Neural cell (in vitro differentiated cells): ENCODE results near the gene CHCHD1. TPM values are rescaled to one million over a fixed set of nuclear protein-coding genes. Genes with fewer than 3 reads are reported as not detected.

ENCODE experiments used
- H2AFZ ChIP-seq: fragments of 200-600, 300-800 bp; sonication (generic), shearing (Covaris generic); 2 replicates; pipeline ENCODE4 v1.6.0; 2014; ENCODE audit warnings: low read depth, mild to moderate bottlenecking, antibody characterized with exemption, low read length, moderate library complexity
- H3F3A ChIP-seq: fragments of 200-600 bp; shearing (Covaris generic); 2 replicates; pipeline ENCODE4 v1.6.1; 2016; ENCODE audit warnings: mild to moderate bottlenecking, moderate library complexity, mixed read lengths, antibody characterized with exemption, low read length; ENCODE audit not compliant: insufficient read depth, poor library complexity, severe bottlenecking
- H3K27ac ChIP-seq: fragments of 200-600, 300-800 bp; sonication (generic), shearing (Covaris generic); 2 replicates; pipeline ENCODE4 v1.5.1; 2014; ENCODE audit warnings: mild to moderate bottlenecking, low read length, moderate library complexity
- H3K27me3 ChIP-seq: fragments of 300-800, 200-600 bp; sonication (generic), shearing (Covaris generic); 2 replicates; pipeline ENCODE4 v1.6.0; 2014; ENCODE audit warnings: mild to moderate bottlenecking, low read depth, low read length, moderate library complexity; ENCODE audit not compliant: insufficient read depth
- H3K36me3 ChIP-seq: fragments of 300-800, 200-600 bp; sonication (generic), shearing (Covaris generic); 2 replicates; pipeline ENCODE4 v1.5.1; 2014; ENCODE audit warnings: mild to moderate bottlenecking, antibody characterized with exemption, low read length, moderate library complexity; ENCODE audit not compliant: insufficient read depth
- H3K4me2 ChIP-seq: fragments of 300-800, 200-600 bp; sonication (generic), shearing (Covaris generic); 2 replicates; pipeline ENCODE4 v1.6.0; 2014; ENCODE audit warnings: mild to moderate bottlenecking, low read length
- H3K4me3 ChIP-seq: fragments of 300-800, 200-600 bp; sonication (generic), shearing (Covaris generic); 2 replicates; pipeline ENCODE4 v1.5.1; 2014; ENCODE audit warnings: mild to moderate bottlenecking, low read length, moderate library complexity
- H3K79me2 ChIP-seq: fragments of 200-600 bp; shearing (Covaris generic); replicated peaks from 2 replicates; pipeline ENCODE4 v1.6.0; 2014; ENCODE audit warnings: mild to moderate bottlenecking, low read length, moderate library complexity; ENCODE audit not compliant: insufficient read depth
- H3K9ac ChIP-seq: fragments of 300-800, 200-600 bp; sonication (generic), shearing (Covaris generic); 2 replicates; pipeline ENCODE4 v1.6.1; 2016; ENCODE audit warnings: mild to moderate bottlenecking, low read length, mixed read lengths
- H3K9me2 ChIP-seq: fragments of 200-600 bp; shearing (Covaris generic); 2 replicates; pipeline ENCODE4 v1.6.1; 2016; ENCODE audit warnings: mild to moderate bottlenecking, low read length, mixed read lengths; ENCODE audit not compliant: insufficient read depth
- H3K9me3 ChIP-seq: fragments of 200-600, 300-800 bp; sonication (generic), shearing (Covaris generic); 2 replicates; pipeline ENCODE4 v1.6.1; 2016; ENCODE audit warnings: mild to moderate bottlenecking, mixed run types, low read length, moderate library complexity, mixed read lengths
- H4K20me1 ChIP-seq: fragments of 200-600 bp; shearing (Covaris generic); 2 replicates; pipeline ENCODE4 v1.6.1; 2016; ENCODE audit warnings: mild to moderate bottlenecking, mixed run types; ENCODE audit not compliant: insufficient read depth
- CTCF ChIP-seq: fragments of 450-650 bp; IDR thresholded peaks from 2 replicates; pipeline ENCODE4 v1.5.1; 2014; ENCODE audit warnings: antibody characterized with exemption, mild to moderate bottlenecking, moderate library complexity; ENCODE audit not compliant: poor library complexity, severe bottlenecking
- EP300 ChIP-seq: fragments of 450-650 bp; conservative IDR thresholded peaks from 2 replicates; pipeline ENCODE4 v1.6.1; 2014; ENCODE audit warnings: antibody characterized with exemption, mild to moderate bottlenecking, moderate library complexity; ENCODE audit not compliant: poor library complexity, severe bottlenecking
- EZH2 ChIP-seq: fragments of 200-600, 300-800 bp; shearing (Covaris generic), sonication (generic); IDR thresholded peaks from 2 replicates; pipeline ENCODE4 v1.6.1; 2014; ENCODE audit warnings: antibody characterized with exemption, low read length, borderline replicate concordance, mild to moderate bottlenecking; ENCODE audit not compliant: insufficient read depth, poor library complexity, severe bottlenecking
- MXI1 ChIP-seq: fragments of 450-650 bp; conservative IDR thresholded peaks from 2 replicates; pipeline ENCODE4 v1.6.1; 2014; ENCODE audit warnings: antibody characterized with exemption, mild to moderate bottlenecking; ENCODE audit not compliant: poor library complexity, severe bottlenecking
- POLR2AphosphoS5 ChIP-seq: IDR thresholded peaks from 2 replicates; pipeline ENCODE4 v1.6.1; 2012
- RAD21 ChIP-seq: fragments of 450-650 bp; conservative IDR thresholded peaks from 2 replicates; pipeline ENCODE4 v1.6.1; 2014; ENCODE audit warnings: antibody characterized with exemption, mild to moderate bottlenecking, moderate library complexity
- REST ChIP-seq: IDR thresholded peaks from 2 replicates; pipeline ENCODE4 v1.6.1; 2012; ENCODE audit warnings: borderline replicate concordance
- SMC3 ChIP-seq: fragments of 450-650 bp; conservative IDR thresholded peaks from 2 replicates; pipeline ENCODE4 v1.6.1; 2014; ENCODE audit warnings: antibody characterized with exemption, mild to moderate bottlenecking, moderate library complexity; ENCODE audit not compliant: poor library complexity
- TAF1 ChIP-seq: IDR thresholded peaks from 2 replicates; pipeline ENCODE4 v1.6.1; 2012; ENCODE audit warnings: low read depth
- polyA plus RNA-seq: library from polyadenylated mRNA; depleted of rRNA; stranded (reverse); fragments of >200 nt; gene quantifications from 2 replicates; pipeline ENCODE4 v1.2.3, GENCODE V29; 2014

Gene CHCHD1
- polyA plus RNA-seq, 1 donor from 2014 or later = 82.5 TPM

GRCh38 chr10:73817826-73818225, 36.0 kb downstream of the CHCHD1 start:
- H3K27me3 ChIP-seq = no peaks in the 10 kb centered on the region
- no peaks in the 10 kb centered on the region for H3K79me2 ChIP-seq
- H3K9ac ChIP-seq = no peak overlapping the region
- H3K27ac ChIP-seq = no peak overlapping the region
- H3K36me3 ChIP-seq = no peaks in the 10 kb centered on the region
- H3K9me3 ChIP-seq = no peaks in the 10 kb centered on the region
- no peaks in the 10 kb centered on the region for H4K20me1 ChIP-seq
- H2AFZ ChIP-seq = no peak overlapping the region
- no peak overlapping the region for H3K4me3 ChIP-seq
- TF ChIP-seq EP300 = no peak
- TF ChIP-seq SMC3 = no peak
- TF ChIP-seq CTCF = no peak
- TF ChIP-seq POLR2AphosphoS5 = no peak
- TF ChIP-seq REST = no peak
- no peak for TF ChIP-seq RAD21
- no peaks in the 10 kb centered on the region for H3F3A ChIP-seq
- no peaks in the 10 kb centered on the region for H3K9me2 ChIP-seq
- H3K4me2 ChIP-seq = no peak overlapping the region

- no peak overlapping the region for H3K4me2 ChIP-seq
- H3K9me3 ChIP-seq = no peaks in the 10 kb centered on the region
- H2AFZ ChIP-seq = no peak overlapping the region
- H4K20me1 ChIP-seq = no peaks in the 10 kb centered on the region
- H3K4me3 ChIP-seq = no peak overlapping the region
- TF ChIP-seq EP300 = no peak
- no peak for TF ChIP-seq TAF1
- no peak for TF ChIP-seq CTCF
- TF ChIP-seq MXI1 = no peak
- no peak for TF ChIP-seq EZH2
- no peak for TF ChIP-seq RAD21
- TF ChIP-seq REST = no peak
- TF ChIP-seq POLR2AphosphoS5 = no peak
- TF ChIP-seq SMC3 = no peak
- H3F3A ChIP-seq = no peaks in the 10 kb centered on the region
- no peaks in the 10 kb centered on the region for H3K27me3 ChIP-seq
- no peaks in the 10 kb centered on the region for H3K36me3 ChIP-seq
- H3K79me2 ChIP-seq = no peaks in the 10 kb centered on the region
- no peak overlapping the region for H3K27ac ChIP-seq
- no peak overlapping the region for H3K9ac ChIP-seq
- H3K9me2 ChIP-seq = no peaks in the 10 kb centered on the region
Observed at GRCh38 chr10:73818402-73818801, 36.6 kb downstream of the CHCHD1 start.
